Mesenchymal stem cell (in vitro differentiated cells and primary cell): Measurements from ENCODE around the gene ACBD4.

Experiments used
- DNase-seq: peaks from one replicate; pipeline ENCODE4 v3.0.0-alpha.2; 2013
- H2AFZ ChIP-seq: one replicate; pipeline ENCODE4 v1.6.1; 2013; ENCODE audit warnings: low read depth, mild to moderate bottlenecking, control low read depth, inconsistent platforms, low read length, moderate library complexity
- H2AK5ac ChIP-seq: 2 replicates; pipeline ENCODE4 v1.6.1; 2013; ENCODE audit warnings: low read length, moderate library complexity, mild to moderate bottlenecking, inconsistent platforms; ENCODE audit not compliant: severe bottlenecking
- H2BK120ac ChIP-seq: one replicate; pipeline ENCODE4 v1.6.1; 2013; ENCODE audit warnings: low read depth, mild to moderate bottlenecking, inconsistent platforms, low read length, moderate library complexity
- H2BK12ac ChIP-seq, 2 experiments: one replicate each; pipeline ENCODE4 v1.6.1; 2013; ENCODE audit warnings: inconsistent platforms in 2 of 2, low read length in 2 of 2, mild to moderate bottlenecking in 2 of 2, moderate library complexity in 2 of 2, control low read depth in 1 of 2
- H2BK15ac ChIP-seq: one replicate; pipeline ENCODE4 v1.6.1; 2013; ENCODE audit warnings: mild to moderate bottlenecking, low read depth, inconsistent platforms; ENCODE audit not compliant: poor library complexity, severe bottlenecking
- H2BK5ac ChIP-seq: 2 replicates; pipeline ENCODE4 v1.6.1; 2013; ENCODE audit warnings: low read depth, mild to moderate bottlenecking, low read length, control low read depth, inconsistent platforms; ENCODE audit not compliant: poor library complexity, severe bottlenecking
- H3K14ac ChIP-seq, 2 experiments: one replicate each; pipeline ENCODE4 v1.6.1; 2013; ENCODE audit warnings: inconsistent platforms in 2 of 2, low read length in 2 of 2, control low read depth in 1 of 2, mild to moderate bottlenecking in 1 of 2, moderate library complexity in 1 of 2
- H3K18ac ChIP-seq, 2 experiments: one replicate each; pipeline ENCODE4 v1.6.1; 2013; ENCODE audit warnings: inconsistent platforms in 2 of 2, low read length in 2 of 2, control low read depth in 1 of 2, low read depth in 1 of 2, mild to moderate bottlenecking in 1 of 2
- H3K23ac ChIP-seq, 2 experiments: one replicate each; pipeline ENCODE4 v1.6.1; 2013; ENCODE audit warnings: inconsistent platforms in 2 of 2, low read length in 2 of 2, mild to moderate bottlenecking in 2 of 2, moderate library complexity in 2 of 2, control low read depth in 1 of 2
- H3K27ac ChIP-seq: 2 replicates; pipeline ENCODE4 v1.5.1; 2013; ENCODE audit warnings: mild to moderate bottlenecking, moderate library complexity, low read length, control low read depth, inconsistent platforms; ENCODE audit not compliant: poor library complexity, severe bottlenecking
- H3K27me3 ChIP-seq, 2 experiments: 2 replicates each; pipeline versions ENCODE4 v1.6.1 to v1.7.0; 2013; ENCODE audit warnings: low read length in 2 of 2, mild to moderate bottlenecking in 2 of 2, moderate library complexity in 2 of 2, control low read depth in 1 of 2, inconsistent platforms in 1 of 2; ENCODE audit not compliant: control insufficient read depth in 1 of 2, insufficient read depth in 1 of 2
- H3K36me3 ChIP-seq, 2 experiments: 2 replicates each; pipeline versions ENCODE4 v1.6.1 to v1.7.0; 2013; ENCODE audit warnings: low read length in 2 of 2, control low read depth in 1 of 2, inconsistent platforms in 1 of 2, low read depth in 1 of 2, mild to moderate bottlenecking in 1 of 2; ENCODE audit not compliant: insufficient read depth in 2 of 2, control insufficient read depth in 1 of 2
- H3K4ac ChIP-seq, 2 experiments: one replicate each; pipeline ENCODE4 v1.6.1; 2013; ENCODE audit warnings: inconsistent platforms in 2 of 2, low read length in 2 of 2, mild to moderate bottlenecking in 2 of 2, moderate library complexity in 2 of 2, control low read depth in 1 of 2, low read depth in 1 of 2
- H3K4me1 ChIP-seq: 2 replicates; pipeline ENCODE4 v1.6.1; 2013; ENCODE audit warnings: low read depth, low read length, control low read depth; ENCODE audit not compliant: control insufficient read depth, insufficient read depth
- H3K4me2 ChIP-seq: 2 replicates; pipeline ENCODE4 v1.6.1; 2013; ENCODE audit warnings: low read length, mild to moderate bottlenecking, inconsistent platforms; ENCODE audit not compliant: poor library complexity, severe bottlenecking
- H3K4me3 ChIP-seq, 2 experiments: 2 replicates each; pipeline versions ENCODE4 v1.5.1 to v1.7.0; 2013; ENCODE audit warnings: low read length in 2 of 2, mild to moderate bottlenecking in 2 of 2, control low read depth in 1 of 2, low read depth in 1 of 2; ENCODE audit not compliant: insufficient read depth in 1 of 2
- H3K79me1 ChIP-seq: replicated peaks from 2 replicates; pipeline ENCODE4 v1.6.1; 2013; ENCODE audit warnings: mild to moderate bottlenecking, control low read depth, low read length, inconsistent platforms; ENCODE audit not compliant: poor library complexity, severe bottlenecking
- H3K9ac ChIP-seq: 2 replicates; pipeline ENCODE4 v1.7.0; 2013; ENCODE audit warnings: mild to moderate bottlenecking, low read length, moderate library complexity
- H3K9me3 ChIP-seq: 2 replicates; pipeline ENCODE4 v1.7.0; 2013; ENCODE audit warnings: mild to moderate bottlenecking, low read length; ENCODE audit not compliant: control insufficient read depth
- H4K8ac ChIP-seq: one replicate; pipeline ENCODE4 v1.6.1; 2013; ENCODE audit warnings: inconsistent platforms, mild to moderate bottlenecking, low read length, moderate library complexity
- H4K91ac ChIP-seq: one replicate; pipeline ENCODE4 v1.6.1; 2013; ENCODE audit warnings: mild to moderate bottlenecking, low read length, inconsistent platforms
- WGBS: methylation state at CpG from one replicate; pipeline ENCODE4 v1.1.7; 2013; ENCODE audit warnings: mixed read lengths; 5-methylcytosine and 5-hydroxymethylcytosine counted together

ACBD4 gene

GRCh38 chr17:45171338-45172231 is 36.1 kb downstream of the ACBD4 start:
- 61% methylated on average over 15 of the region's 20 CpGs for WGBS
- H2AFZ ChIP-seq, result peak overlapping the region; percentile 20

GRCh38 chr17:45172232-45172540 is 36.7 kb downstream of the ACBD4 start:
- Histone ChIP-seq H3K4me1 (peaks cover 32% of the 10 kb centered on the region), H2BK12ac (peak overlapping the region; percentile 34 to 67), H3K18ac (peak overlapping the region; percentile 71 to 88), H2AFZ (peak overlapping the region; percentile 8), H3K23ac (no peak overlapping the region), H4K8ac (peak overlapping the region; percentile 97), H2BK5ac (peak overlapping the region; percentile 88), H3K4me2 (no peak overlapping the region), H3K27me3 (no peaks in the 10 kb centered on the region), H3K9ac (peak overlapping the region; percentile 94), H2BK15ac (peak overlapping the region; percentile 87), H2BK120ac (peak overlapping the region; percentile 24), H3K27ac (peak overlapping the region; percentile 81), H3K79me1 (no peaks in the 10 kb centered on the region), H4K91ac (peak overlapping the region; percentile 77), H3K36me3 (peaks cover 9 to 13% of the 10 kb centered on the region in 2 experiments), H3K4ac (peak overlapping the region; percentile 5 to 78), H3K14ac (no peak overlapping the region), H3K4me3 (peak overlapping the region in 1 of 2 experiments; percentile 79), H2AK5ac (peak overlapping the region; percentile 70), H3K9me3 (no peaks in the 10 kb centered on the region)
- no peak for DNase-seq
- WGBS, result 91% methylated on average over 5 of the region's 5 CpGs

More at GRCh38 chr17:45171338-45172231, 36.1 kb downstream of the ACBD4 start:
- peak overlapping the region; percentile 70 for H2AK5ac ChIP-seq
- peak overlapping the region in 1 of 2 experiments; percentile 79 for H3K4me3 ChIP-seq
- peak overlapping the region; percentile 97 for H4K8ac ChIP-seq
- H2BK12ac ChIP-seq, result peak overlapping the region in 1 of 2 experiments; percentile 67
- no peak overlapping the region for H3K23ac ChIP-seq
- peak overlapping the region; percentile 81 for H3K27ac ChIP-seq
- peak overlapping the region; percentile 91 for H2BK15ac ChIP-seq
- peak overlapping the region; percentile 88 for H2BK5ac ChIP-seq
- H3K27me3 ChIP-seq, result no peaks in the 10 kb centered on the region
- H2BK120ac ChIP-seq, result peak overlapping the region; percentile 44
- H3K4me2 ChIP-seq, result peak overlapping the region; percentile 38
- no peaks in the 10 kb centered on the region for H3K9me3 ChIP-seq
- peak overlapping the region; percentile 71 to 88 for H3K18ac ChIP-seq
- H3K36me3 ChIP-seq, result peaks cover 9 to 13% of the 10 kb centered on the region in 2 experiments
- H4K91ac ChIP-seq, result peak overlapping the region; percentile 77
- no peak overlapping the region for H3K14ac ChIP-seq
- peaks cover 32% of the 10 kb centered on the region for H3K4me1 ChIP-seq
- peak overlapping the region; percentile 34 to 78 for H3K4ac ChIP-seq
- no peaks in the 10 kb centered on the region for H3K79me1 ChIP-seq
- no peak for DNase-seq
- H3K9ac ChIP-seq, result peak overlapping the region; percentile 94

- H3K18ac ChIP-seq, result peak overlapping the region; percentile 71 to 88
- H3K9ac ChIP-seq, result peak overlapping the region; percentile 94
- no peak overlapping the region for H3K14ac ChIP-seq
- no peak overlapping the region for H3K23ac ChIP-seq
- peak; percentile 20 for DNase-seq
- H3K4me3 ChIP-seq, result peak overlapping the region in 1 of 2 experiments; percentile 79
- peak overlapping the region in 1 of 2 experiments; percentile 34 for H2BK12ac ChIP-seq
- peak overlapping the region; percentile 70 for H2AK5ac ChIP-seq
- peak overlapping the region; percentile 93 for H3K27ac ChIP-seq
- H2BK120ac ChIP-seq, result peak overlapping the region; percentile 69
- peak overlapping the region; percentile 87 for H2BK15ac ChIP-seq
- 56% methylated on average over 10 of the region's 10 CpGs for WGBS
- H4K8ac ChIP-seq, result peak overlapping the region; percentile 97
- H4K91ac ChIP-seq, result peak overlapping the region; percentile 85
- peaks cover 34% of the 10 kb centered on the region for H3K4me1 ChIP-seq
- no peaks in the 10 kb centered on the region for H3K79me1 ChIP-seq
- peak overlapping the region; percentile 17 to 78 for H3K4ac ChIP-seq
- H3K9me3 ChIP-seq, result no peaks in the 10 kb centered on the region
- H2AFZ ChIP-seq, result peak overlapping the region; percentile 8
- H3K4me2 ChIP-seq, result peak overlapping the region; percentile 61
- peak overlapping the region; percentile 88 for H2BK5ac ChIP-seq
- no peaks in the 10 kb centered on the region for H3K27me3 ChIP-seq
- H3K36me3 ChIP-seq, result peaks cover 9 to 13% of the 10 kb centered on the region in 2 experiments
These were observed 37.2 kb downstream of the ACBD4 start for GRCh38 chr17:45172541-45173286.

GRCh38 chr17:45175759-45176115 is 40.2 kb downstream of the ACBD4 start:
- H2AK5ac ChIP-seq, result peak overlapping the region; percentile 93
- H2AFZ ChIP-seq, result no peak overlapping the region
- H2BK12ac ChIP-seq, result peak overlapping the region in 1 of 2 experiments; percentile 81
- H3K14ac ChIP-seq, result no peak overlapping the region
- no peak overlapping the region for H2BK120ac ChIP-seq
- no peak overlapping the region for H3K9ac ChIP-seq
- no peak overlapping the region for H3K4me3 ChIP-seq
- peaks cover 29% of the 10 kb centered on the region for H3K4me1 ChIP-seq
- DNase-seq, result no peak
- no peak overlapping the region for H3K27ac ChIP-seq
- H3K4ac ChIP-seq, result no peak overlapping the region
- H2BK15ac ChIP-seq, result no peak overlapping the region
- H3K4me2 ChIP-seq, result no peak overlapping the region
- H3K27me3 ChIP-seq, result no peaks in the 10 kb centered on the region
- H3K23ac ChIP-seq, result no peak overlapping the region
- 87% methylated on average over 3 of the region's 3 CpGs for WGBS
- H3K18ac ChIP-seq, result peak overlapping the region in 1 of 2 experiments; percentile 74
- no peak overlapping the region for H2BK5ac ChIP-seq
- no peak overlapping the region for H4K91ac ChIP-seq
- H3K79me1 ChIP-seq, result no peaks in the 10 kb centered on the region
- no peaks in the 10 kb centered on the region for H3K36me3 ChIP-seq
- H3K9me3 ChIP-seq, result no peaks in the 10 kb centered on the region
- no peak overlapping the region for H4K8ac ChIP-seq
